Sigmoid colon (tissue), 7 donors: ENCODE data around the gene NTM. TPM values are rescaled to one million over a fixed set of nuclear protein-coding genes. Genes with fewer than 3 reads are reported as not detected.

ENCODE experiments used
- DNase-seq: peaks from one replicate; pipeline ENCODE4 v3.0.0-alpha.2; 2019
- H3K27ac ChIP-seq, 4 donors: fragments of 200-600 bp; sonication (generic); one replicate each; pipeline ENCODE4 v1.5.1; 2016 to 2019; ENCODE audit warnings: mild to moderate bottlenecking in 1 of 4
- H3K27me3 ChIP-seq, 3 donors: fragments of 200-600 bp; sonication (generic); one replicate each; pipeline ENCODE4 v1.5.1; 2019; ENCODE audit warnings: mild to moderate bottlenecking in 1 of 3
- H3K36me3 ChIP-seq, 4 donors: fragments of 200-600 bp; sonication (generic); one replicate each; pipeline ENCODE4 v1.5.1; 2016 to 2019
- H3K4me1 ChIP-seq, 4 donors: fragments of 200-600 bp; sonication (generic); one replicate each; pipeline ENCODE4 v1.5.1; 2017 to 2019
- H3K4me3 ChIP-seq, 4 donors: fragments of 200-600 bp; sonication (generic); one replicate each; pipeline ENCODE4 v1.5.1; 2017 to 2019; ENCODE audit warnings: mild to moderate bottlenecking in 2 of 4, moderate library complexity in 1 of 4
- H3K9me3 ChIP-seq, 4 donors: fragments of 200-600 bp in 3 of 4; sonication (generic) in 3 of 4; one replicate each; pipeline versions ENCODE4 v1.5.1 to v1.6.1; 2013 to 2019
- EP300 ChIP-seq, 4 donors: sonication (generic); formaldehyde crosslinking; IDR thresholded peaks; one replicate each; pipeline ENCODE4 v1.6.1; 2017; ENCODE audit warnings: antibody characterized with exemption in 4 of 4
- POLR2A ChIP-seq, 2 donors: fragments of 450-650 bp; IDR thresholded peaks; one replicate each; pipeline ENCODE4 v1.6.1; 2016; ENCODE audit warnings: antibody characterized with exemption in 2 of 2, mild to moderate bottlenecking in 2 of 2, moderate library complexity in 2 of 2
- POLR2AphosphoS5 ChIP-seq, 4 donors: sonication (generic); formaldehyde crosslinking; IDR thresholded peaks; one replicate each; pipeline ENCODE4 v1.6.1; 2017; ENCODE audit warnings: antibody characterized with exemption in 4 of 4
- WGBS, 2 donors: extraction: QIAGEN DNeasy Blood & Tissue Kit; methylation state at CpG; one replicate each; pipeline ENCODE4 v1.1.7; 2013; 5-methylcytosine and 5-hydroxymethylcytosine counted together
- intact Hi-C: fragments of 100-400 bp; cut with DNase I; formaldehyde crosslinking; loops from one replicate; pipeline ENCODE4 v1.15.1; 2023
- polyA plus RNA-seq, 3 donors: library from polyadenylated mRNA; stranded (reverse); fragments of 200-250 nt; gene quantifications; one replicate each; pipeline ENCODE4 v1.2.3, GENCODE V29; 2013
- total RNA-seq, 4 donors: library from RNA; depleted of rRNA; stranded (reverse); fragments of >200 nt; gene quantifications; one replicate each; pipeline ENCODE4 v1.1.0, GENCODE V29; 2016
- TF ChIP-seq, protein P1 (sequence below), 4 experiments: fragments of 450-650 bp in 3 of 4; fragments of 200-600 bp in 1 of 4; IDR thresholded peaks; one replicate each; pipeline ENCODE4 v1.5.1; 2016 to 2019; ENCODE audit warnings: antibody characterized with exemption in 4 of 4, mild to moderate bottlenecking in 3 of 4, moderate library complexity in 2 of 4
- donor health status: healthy with polysubstance abuse.
- donor health status: Bipolar disorder and iron deficiency.
- donor health status: healthy.

Gene NTM
- total and polyA plus RNA-seq, 7 donors: 0.96 to 18.3 (median 6.4) TPM; not detected in 1

- intact Hi-C loops: no loop called here
- 87 to 88% methylated on average over 4 of the region's 4 CpGs for WGBS, 2 donors
Observed at GRCh38 chr11:131560287-131560686, 189.9 kb downstream of the NTM start.

GRCh38 chr11:131561501-131561900 lies 191.1 kb downstream of the NTM start:
- no peak overlapping the region for H3K4me3 ChIP-seq
- intact Hi-C loops: no loop called here
- no peak for DNase-seq
- H3K9me3 ChIP-seq: no peaks in the 10 kb centered on the region
- TF ChIP-seq POLR2AphosphoS5 (IDR thresholded peaks at IDR 0.05): no peak
- no peak for TF ChIP-seq EP300 (IDR thresholded peaks at IDR 0.05)
- TF ChIP-seq, protein P1, sequence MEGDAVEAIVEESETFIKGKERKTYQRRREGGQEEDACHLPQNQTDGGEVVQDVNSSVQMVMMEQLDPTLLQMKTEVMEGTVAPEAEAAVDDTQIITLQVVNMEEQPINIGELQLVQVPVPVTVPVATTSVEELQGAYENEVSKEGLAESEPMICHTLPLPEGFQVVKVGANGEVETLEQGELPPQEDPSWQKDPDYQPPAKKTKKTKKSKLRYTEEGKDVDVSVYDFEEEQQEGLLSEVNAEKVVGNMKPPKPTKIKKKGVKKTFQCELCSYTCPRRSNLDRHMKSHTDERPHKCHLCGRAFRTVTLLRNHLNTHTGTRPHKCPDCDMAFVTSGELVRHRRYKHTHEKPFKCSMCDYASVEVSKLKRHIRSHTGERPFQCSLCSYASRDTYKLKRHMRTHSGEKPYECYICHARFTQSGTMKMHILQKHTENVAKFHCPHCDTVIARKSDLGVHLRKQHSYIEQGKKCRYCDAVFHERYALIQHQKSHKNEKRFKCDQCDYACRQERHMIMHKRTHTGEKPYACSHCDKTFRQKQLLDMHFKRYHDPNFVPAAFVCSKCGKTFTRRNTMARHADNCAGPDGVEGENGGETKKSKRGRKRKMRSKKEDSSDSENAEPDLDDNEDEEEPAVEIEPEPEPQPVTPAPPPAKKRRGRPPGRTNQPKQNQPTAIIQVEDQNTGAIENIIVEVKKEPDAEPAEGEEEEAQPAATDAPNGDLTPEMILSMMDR (IDR thresholded peaks at IDR 0.05): no peak
- TF ChIP-seq POLR2A (IDR thresholded peaks at IDR 0.05): no peak
- 70 to 74% methylated on average over 4 of the region's 4 CpGs for WGBS, 2 donors
- no peaks in the 10 kb centered on the region for H3K4me1 ChIP-seq
- H3K27ac ChIP-seq: no peak overlapping the region
- H3K27me3 ChIP-seq: no peaks in the 10 kb centered on the region
- H3K36me3 ChIP-seq: no peaks in the 10 kb centered on the region

More at GRCh38 chr11:131560287-131560686, 189.9 kb downstream of the NTM start:
- Histone ChIP-seq H3K36me3 (no peaks in the 10 kb centered on the region), H3K27ac (no peak overlapping the region), H3K4me3 (no peak overlapping the region), H3K4me1 (no peaks in the 10 kb centered on the region), H3K9me3 (no peaks in the 10 kb centered on the region), H3K27me3 (no peaks in the 10 kb centered on the region)
- TF ChIP-seq EP300 (IDR thresholded peaks at IDR 0.05) (no peak), POLR2AphosphoS5 (IDR thresholded peaks at IDR 0.05) (no peak), POLR2A (IDR thresholded peaks at IDR 0.05) (no peak)
- TF ChIP-seq, protein P1 (IDR thresholded peaks at IDR 0.05): no peak
- no peak for DNase-seq

GRCh38 chr11:131561972-131562371 lies 191.6 kb downstream of the NTM start:
- Histone ChIP-seq H3K4me3 (no peak overlapping the region), H3K27me3 (no peaks in the 10 kb centered on the region), H3K4me1 (no peaks in the 10 kb centered on the region), H3K9me3 (no peaks in the 10 kb centered on the region), H3K27ac (no peak overlapping the region), H3K36me3 (no peaks in the 10 kb centered on the region)
- TF ChIP-seq EP300 (IDR thresholded peaks at IDR 0.05) (no peak), POLR2AphosphoS5 (IDR thresholded peaks at IDR 0.05) (no peak), POLR2A (IDR thresholded peaks at IDR 0.05) (no peak)
- TF ChIP-seq, protein P1 (IDR thresholded peaks at IDR 0.05): no peak
- intact Hi-C loops: no loop called here
- no peak for DNase-seq
- 71 to 77% methylated on average over 5 of the region's 5 CpGs for WGBS, 2 donors

DNA sequence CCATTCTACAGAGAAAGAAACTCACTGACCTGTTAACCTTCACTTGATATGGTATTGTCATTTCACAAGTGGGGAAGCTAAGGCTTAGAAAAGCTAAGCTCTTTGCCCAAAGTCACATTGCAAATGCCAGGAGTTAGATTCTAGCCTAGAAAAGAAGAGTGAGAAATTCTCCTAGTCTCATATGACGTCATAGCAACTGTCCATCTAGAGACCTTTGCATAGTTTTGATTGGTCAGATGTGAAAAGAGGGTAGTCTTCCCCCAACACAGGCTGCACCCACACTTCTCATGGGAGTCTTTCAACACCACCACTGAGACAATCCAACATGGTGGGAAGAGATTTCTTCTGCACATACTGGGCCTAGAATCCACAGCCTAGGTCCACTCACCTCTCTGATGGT lies 197.9 kb downstream of the NTM start:
- Histone ChIP-seq H3K36me3 (no peaks in the 10 kb centered on the region), H3K4me3 (no peak overlapping the region), H3K4me1 (peaks cover 0 to 8% (median 0%) of the 10 kb centered on the region in 4 donors), H3K27ac (no peak overlapping the region), H3K9me3 (no peaks in the 10 kb centered on the region), H3K27me3 (no peaks in the 10 kb centered on the region)
- intact Hi-C loops: no loop called here
- TF ChIP-seq, protein P1 (IDR thresholded peaks at IDR 0.05): no peak
- TF ChIP-seq EP300 (IDR thresholded peaks at IDR 0.05) (no peak), POLR2AphosphoS5 (IDR thresholded peaks at IDR 0.05) (no peak), POLR2A (IDR thresholded peaks at IDR 0.05) (no peak)
- 72 to 79% methylated on average over 1 of the region's 1 CpG for WGBS, 2 donors
- no peak for DNase-seq

- 47 to 48% methylated on average over 4 of the region's 4 CpGs for whole genome bisulfite sequencing, 2 donors
- intact Hi-C loops: no loop called here
- H3K36me3 ChIP-seq: no peaks in the 10 kb centered on the region
- no peak overlapping the region for H3K27ac ChIP-seq
- H3K9me3 ChIP-seq: no peaks in the 10 kb centered on the region
- H3K4me1 ChIP-seq: peaks cover 0 to 8% (median 0%) of the 10 kb centered on the region in 4 donors
- no peak for DNase-seq
- TF ChIP-seq EP300 (IDR thresholded peaks at IDR 0.05) (no peak), POLR2AphosphoS5 (IDR thresholded peaks at IDR 0.05) (no peak), POLR2A (IDR thresholded peaks at IDR 0.05) (no peak)
- TF ChIP-seq, protein P1 (IDR thresholded peaks at IDR 0.05): no peak
- no peaks in the 10 kb centered on the region for H3K27me3 ChIP-seq
- no peak overlapping the region for H3K4me3 ChIP-seq
Observed at GRCh38 chr11:131571571-131571970, 201.2 kb downstream of the NTM start.
